Choroid plexus epithelial cell (primary cell): ENCODE measurements around the gene NT5DC3.

Experiments
- DNase-seq: peaks from one replicate; pipeline ENCODE4 v3.0.0-alpha.2; 2010; ENCODE audit warnings: low read depth
- H3K4me3 ChIP-seq: 2 replicates; pipeline ENCODE4 v1.5.1; 2011; ENCODE audit warnings: low read depth, mild to moderate bottlenecking, control low read depth, low read length, moderate library complexity
- TF ChIP-seq, protein P1 (sequence below): conservative IDR thresholded peaks from 2 replicates; pipeline ENCODE4 v1.5.1; 2011; ENCODE audit warnings: low read depth, mild to moderate bottlenecking, control low read depth, inconsistent platforms, low read length, moderate library complexity

The NT5DC3 gene

DNA sequence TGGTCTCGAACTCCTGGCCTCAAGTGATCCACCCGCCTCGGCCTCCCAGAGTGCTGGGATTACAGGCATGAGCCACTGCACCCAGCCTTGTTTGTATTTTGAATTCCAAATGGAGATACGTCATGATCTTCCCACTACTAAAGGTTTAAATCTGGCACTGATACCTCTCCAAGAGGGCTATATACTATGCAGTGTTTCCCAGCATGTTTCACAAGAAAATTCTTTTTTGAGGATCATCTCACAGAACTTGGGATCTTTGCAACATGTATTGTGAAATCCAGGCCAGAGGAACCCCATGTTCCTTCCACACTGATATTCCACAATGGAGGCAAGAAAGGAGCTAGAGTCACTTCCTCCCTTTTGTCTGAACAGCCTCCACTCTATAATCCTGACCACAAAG is 112.7 kb downstream of the NT5DC3 start:
- peak; percentile 40 for DNase-seq
- H3K4me3 ChIP-seq = no peak overlapping the region
- TF ChIP-seq, protein P1, sequence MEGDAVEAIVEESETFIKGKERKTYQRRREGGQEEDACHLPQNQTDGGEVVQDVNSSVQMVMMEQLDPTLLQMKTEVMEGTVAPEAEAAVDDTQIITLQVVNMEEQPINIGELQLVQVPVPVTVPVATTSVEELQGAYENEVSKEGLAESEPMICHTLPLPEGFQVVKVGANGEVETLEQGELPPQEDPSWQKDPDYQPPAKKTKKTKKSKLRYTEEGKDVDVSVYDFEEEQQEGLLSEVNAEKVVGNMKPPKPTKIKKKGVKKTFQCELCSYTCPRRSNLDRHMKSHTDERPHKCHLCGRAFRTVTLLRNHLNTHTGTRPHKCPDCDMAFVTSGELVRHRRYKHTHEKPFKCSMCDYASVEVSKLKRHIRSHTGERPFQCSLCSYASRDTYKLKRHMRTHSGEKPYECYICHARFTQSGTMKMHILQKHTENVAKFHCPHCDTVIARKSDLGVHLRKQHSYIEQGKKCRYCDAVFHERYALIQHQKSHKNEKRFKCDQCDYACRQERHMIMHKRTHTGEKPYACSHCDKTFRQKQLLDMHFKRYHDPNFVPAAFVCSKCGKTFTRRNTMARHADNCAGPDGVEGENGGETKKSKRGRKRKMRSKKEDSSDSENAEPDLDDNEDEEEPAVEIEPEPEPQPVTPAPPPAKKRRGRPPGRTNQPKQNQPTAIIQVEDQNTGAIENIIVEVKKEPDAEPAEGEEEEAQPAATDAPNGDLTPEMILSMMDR = no peak

DNA sequence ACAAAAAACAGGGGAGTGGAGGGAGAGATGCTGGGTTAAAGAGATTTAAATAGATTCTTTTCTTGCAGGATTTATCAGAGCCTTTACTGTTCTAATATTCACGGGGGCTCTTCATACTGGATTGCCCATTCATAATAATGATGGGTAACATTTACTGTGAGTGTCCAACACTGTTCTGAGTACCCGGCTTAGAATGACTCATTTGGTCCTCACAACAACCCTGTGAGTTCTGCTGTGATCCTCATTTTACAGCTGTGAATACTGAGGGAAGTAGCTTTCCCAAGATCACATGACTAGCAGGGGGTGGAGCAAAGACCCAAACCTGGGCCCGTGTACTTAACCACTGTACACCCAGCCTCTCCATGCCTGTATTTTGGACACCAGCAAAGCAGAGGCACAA is 113.4 kb downstream of the NT5DC3 start:
- DNase-seq = no peak
- H3K4me3 ChIP-seq = no peak overlapping the region
- TF ChIP-seq, protein P1 = no peak

DNA sequence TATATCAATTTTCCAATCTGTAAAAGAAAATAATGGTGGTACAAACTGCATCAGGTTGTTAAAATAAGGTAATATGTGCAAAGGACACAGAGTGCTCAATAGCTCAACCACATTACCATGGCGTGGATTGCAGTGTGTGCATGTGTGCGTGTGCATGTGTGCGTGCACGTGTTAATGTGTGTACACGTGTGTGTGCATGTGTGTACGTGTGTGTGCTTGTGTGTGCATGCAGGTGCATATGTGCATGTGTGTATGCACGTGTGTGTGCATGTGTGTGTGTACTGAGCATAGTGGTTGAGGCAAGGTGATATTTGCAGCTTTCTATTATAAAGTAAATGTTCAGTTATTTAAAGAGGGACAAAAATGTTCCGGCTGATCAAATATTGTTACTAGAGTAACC is 115.6 kb downstream of the NT5DC3 start:
- H3K4me3 ChIP-seq = no peak overlapping the region
- TF ChIP-seq, protein P1 = no peak
- no peak for DNase-seq
